HEK293 (cell line): ENCODE results near the gene CHRDL1.

Experiments used
- CTCF ChIA-PET: fragments of 350-600 bp; formaldehyde crosslinking; extraction: SDS; loops from one replicate; lab custom pipeline; 2021; ENCODE audit warnings: antibody characterized with exemption; lab: Yijun Ruan, JAX
- POLR2A ChIA-PET: fragments of 300-600 bp; formaldehyde crosslinking; extraction: SDS; loops from one replicate; lab custom pipeline; 2020; ENCODE audit warnings: antibody characterized with exemption, inconsistent platforms; lab: Yijun Ruan, JAX
- H3K27ac ChIP-seq: fragments of 200-500 bp; sonication (Bioruptor generic); 2 replicates; pipeline ENCODE4 v1.5.1; 2014; ENCODE audit warnings: low read depth, low read length, control low read depth, inconsistent platforms; ENCODE audit errors: extremely low read depth
- H3K36me3 ChIP-seq, 2 experiments: fragments of 200-500 bp in 1 of 2; sonication (Bioruptor generic) in 1 of 2; 1 replicate in 1 of 2; 2 replicates in 1 of 2; pipeline ENCODE4 v1.5.1; 2014 to 2017; ENCODE audit warnings: inconsistent platforms in 2 of 2, low read length in 2 of 2; ENCODE audit not compliant: control insufficient read depth in 2 of 2, insufficient read depth in 1 of 2
- H3K4me1 ChIP-seq: fragments of 200-500 bp; sonication (Bioruptor generic); 2 replicates; pipeline ENCODE4 v1.5.1; 2014; ENCODE audit warnings: mild to moderate bottlenecking, low read length, inconsistent platforms; ENCODE audit not compliant: control insufficient read depth, insufficient read depth
- H3K4me3 ChIP-seq: 2 replicates; pipeline ENCODE4 v1.5.1; 2011; ENCODE audit warnings: low read depth, mild to moderate bottlenecking, control low read depth, low read length, moderate library complexity
- H3K9me3 ChIP-seq: fragments of 200-500 bp; sonication (Bioruptor generic); 2 replicates; pipeline ENCODE4 v1.5.1; 2014; ENCODE audit warnings: low read depth, low read length, inconsistent platforms; ENCODE audit not compliant: control insufficient read depth, insufficient read depth
- GLIS1 ChIP-seq: fragments of 450-650 bp; formaldehyde crosslinking; IDR thresholded peaks from 2 replicates; pipeline ENCODE4 v1.5.1; 2016; ENCODE audit warnings: missing biosample characterization, missing genetic modification characterization
- HOXD13 ChIP-seq: sonication (generic); formaldehyde crosslinking; IDR thresholded peaks from 2 replicates; pipeline ENCODE4 v1.8.0; 2022; ENCODE audit warnings: missing genetic modification reagents, borderline replicate concordance
- KLF8 ChIP-seq: fragments of 450-650 bp; formaldehyde crosslinking; IDR thresholded peaks from 2 replicates; pipeline ENCODE4 v1.5.1; 2016; ENCODE audit warnings: missing biosample characterization, missing genetic modification characterization
- PRDM2 ChIP-seq: fragments of 450-650 bp; formaldehyde crosslinking; IDR thresholded peaks from 2 replicates; pipeline ENCODE4 v1.5.1; 2016; ENCODE audit warnings: missing biosample characterization, missing genetic modification characterization, borderline replicate concordance
- SCRT2 ChIP-seq: fragments of 450-650 bp; formaldehyde crosslinking; IDR thresholded peaks from 2 replicates; pipeline ENCODE4 v1.5.1; 2016; ENCODE audit warnings: missing biosample characterization, missing genetic modification characterization
- ZBTB1 ChIP-seq: fragments of 450-650 bp; formaldehyde crosslinking; IDR thresholded peaks from 2 replicates; pipeline ENCODE4 v1.5.1; 2016; ENCODE audit warnings: missing biosample characterization, missing genetic modification characterization
- ZFP41 ChIP-seq: fragments of 450-650 bp; formaldehyde crosslinking; IDR thresholded peaks from 2 replicates; pipeline ENCODE4 v1.5.1; 2016; ENCODE audit warnings: missing biosample characterization, missing genetic modification characterization, borderline replicate concordance
- ZNF146 ChIP-seq: fragments of 450-650 bp; formaldehyde crosslinking; IDR thresholded peaks from 2 replicates; pipeline ENCODE4 v1.5.1; 2016; ENCODE audit warnings: missing biosample characterization, missing genetic modification characterization
- ZNF19 ChIP-seq: fragments of 450-650 bp; formaldehyde crosslinking; IDR thresholded peaks from 2 replicates; pipeline ENCODE4; 2016; ENCODE audit warnings: missing biosample characterization, missing genetic modification characterization, low read depth
- ZNF274 ChIP-seq, 2 experiments: fragments of 200-500 bp in 1 of 2; fragments of 450-650 bp in 1 of 2; sonication (Bioruptor generic) in 1 of 2; formaldehyde crosslinking in 1 of 2; IDR thresholded peaks; 2 replicates each; pipeline versions ENCODE4 v1.5.1 to v1.6.1; 2014 to 2016; ENCODE audit warnings: borderline replicate concordance in 1 of 2, inconsistent platforms in 1 of 2, low read length in 1 of 2, missing biosample characterization in 1 of 2, missing genetic modification characterization in 1 of 2
- ZNF280D ChIP-seq: fragments of 450-650 bp; formaldehyde crosslinking; IDR thresholded peaks from 2 replicates; pipeline ENCODE4 v1.5.1; 2016; ENCODE audit warnings: missing biosample characterization, missing genetic modification characterization
- ZNF324 ChIP-seq: fragments of 450-650 bp; formaldehyde crosslinking; IDR thresholded peaks from 2 replicates; pipeline ENCODE4 v1.5.1; 2016; ENCODE audit warnings: missing biosample characterization, missing genetic modification characterization
- ZNF394 ChIP-seq: fragments of 450-650 bp; formaldehyde crosslinking; IDR thresholded peaks from 2 replicates; pipeline ENCODE4 v1.5.1; 2016; ENCODE audit warnings: missing biosample characterization, missing genetic modification characterization, mild to moderate bottlenecking, moderate library complexity, borderline replicate concordance
- ZNF416 ChIP-seq: fragments of 450-650 bp; formaldehyde crosslinking; IDR thresholded peaks from 2 replicates; pipeline ENCODE4 v1.5.1; 2016; ENCODE audit warnings: missing biosample characterization, missing genetic modification characterization
- ZNF596 ChIP-seq: fragments of 450-650 bp; IDR thresholded peaks from 2 replicates; pipeline ENCODE4 v1.5.0; 2018; ENCODE audit warnings: missing biosample characterization, mild to moderate bottlenecking, missing genetic modification characterization, moderate library complexity
- ZSCAN16 ChIP-seq: fragments of 450-650 bp; formaldehyde crosslinking; IDR thresholded peaks from 2 replicates; pipeline ENCODE4 v1.5.1; 2016; ENCODE audit warnings: missing biosample characterization, missing genetic modification characterization
- ZSCAN23 ChIP-seq: fragments of 450-650 bp; formaldehyde crosslinking; IDR thresholded peaks from 2 replicates; pipeline ENCODE4 v1.5.1; 2016; ENCODE audit warnings: missing biosample characterization, missing genetic modification characterization
- ZSCAN4 ChIP-seq: fragments of 450-650 bp; formaldehyde crosslinking; IDR thresholded peaks from 2 replicates; pipeline ENCODE4 v1.5.1; 2017; ENCODE audit warnings: missing biosample characterization, missing genetic modification characterization

Gene CHRDL1

GRCh38 chrX:110733166-110733565 lies 62.5 kb downstream of the CHRDL1 start (continued):
- no peak for TF ChIP-seq ZFP41 (tag by site-specific recombination)

- TF ChIP-seq ZNF324 (tag by site-specific recombination) = no peak
- no peak for TF ChIP-seq HOXD13 (CRISPR knock-in tag)
- TF ChIP-seq ZNF146 (tag by site-specific recombination) = no peak
- TF ChIP-seq ZSCAN23 = no peak
- TF ChIP-seq ZNF416 (tag by site-specific recombination) = no peak
- no peak for TF ChIP-seq ZSCAN16
- no peak for TF ChIP-seq ZNF394
- Histone ChIP-seq H3K9me3 (no peaks in the 10 kb centered on the region), H3K4me3 (no peak overlapping the region), H3K27ac (no peak overlapping the region), H3K36me3 (no peaks in the 10 kb centered on the region), H3K4me1 (no peaks in the 10 kb centered on the region)
- ChIA-PET CTCF (no interaction called here), POLR2A (no interaction called here)
Measured at GRCh38 chrX:110732266-110732665, 63.4 kb downstream of the CHRDL1 start.

GRCh38 chrX:110723844-110724243 lies 71.8 kb downstream of the CHRDL1 start:
- ChIA-PET POLR2A (no interaction called here), CTCF (no interaction called here)
- H3K4me3 ChIP-seq = no peak overlapping the region
- no peaks in the 10 kb centered on the region for H3K4me1 ChIP-seq
- TF ChIP-seq ZSCAN4 (no peak), ZNF19 (tag by site-specific recombination) (no peak), ZBTB1 (no peak), KLF8 (tag by site-specific recombination) (no peak), SCRT2 (tag by site-specific recombination) (no peak), GLIS1 (tag by site-specific recombination) (no peak), ZNF274 (IDR thresholded peaks at IDR 0.05; ENCODE audit: low read length) (no peak), ZNF274 (tag by site-specific recombination; IDR thresholded peaks at IDR 0.05; ENCODE audit: borderline replicate concordance) (no peak), ZNF280D (no peak)
- no peaks in the 10 kb centered on the region for H3K36me3 ChIP-seq
- H3K27ac ChIP-seq = no peak overlapping the region
- H3K9me3 ChIP-seq = no peaks in the 10 kb centered on the region

- TF ChIP-seq PRDM2 (tag by site-specific recombination) (no peak), ZNF596 (tag by site-specific recombination) (no peak)
- Histone ChIP-seq H3K4me1 (no peaks in the 10 kb centered on the region), H3K27ac (no peak overlapping the region), H3K4me3 (no peak overlapping the region), H3K9me3 (no peaks in the 10 kb centered on the region), H3K36me3 (no peaks in the 10 kb centered on the region)
- ChIA-PET POLR2A (no interaction called here), CTCF (no interaction called here)
Measured at GRCh38 chrX:110722135-110722534, 73.5 kb downstream of the CHRDL1 start.
